ENCODE measurements around the gene ZNF888.
"Not testable (repeated sequence)": the region's sequence is repeated elsewhere in the genome, so short reads cannot be mapped to it uniquely, and the experiment has no call there.

ZNF888 gene

DNA sequence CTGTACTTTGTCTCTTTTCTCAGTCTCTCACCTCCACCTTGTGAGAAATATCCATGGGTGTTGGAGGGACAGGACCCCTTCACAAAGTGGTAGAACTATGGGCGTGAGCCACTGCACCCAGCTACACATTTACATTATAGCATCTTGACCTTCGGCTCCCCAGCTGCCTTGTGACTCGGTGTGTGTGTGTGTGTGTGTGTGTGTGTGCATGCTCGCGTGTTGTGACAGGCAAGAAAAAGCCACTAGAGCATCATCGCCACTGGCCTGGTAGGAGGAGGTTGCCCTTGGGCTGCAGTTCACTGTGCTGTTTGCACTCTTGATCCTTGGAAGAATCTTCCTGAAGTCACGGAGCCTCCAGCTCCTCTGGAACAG is 13.7 kb upstream of the ZNF888 start:
- no peak overlapping the region for H3K9ac ChIP-seq (ENCODE audit: low read length)
- no peak overlapping the region for H3K27ac ChIP-seq (ENCODE audit: low read depth, low read length, poor library complexity, severe bottlenecking)
- no peak overlapping the region for H3K4me3 ChIP-seq (ENCODE audit: low read depth, low read length, poor library complexity, severe bottlenecking)

DNA sequence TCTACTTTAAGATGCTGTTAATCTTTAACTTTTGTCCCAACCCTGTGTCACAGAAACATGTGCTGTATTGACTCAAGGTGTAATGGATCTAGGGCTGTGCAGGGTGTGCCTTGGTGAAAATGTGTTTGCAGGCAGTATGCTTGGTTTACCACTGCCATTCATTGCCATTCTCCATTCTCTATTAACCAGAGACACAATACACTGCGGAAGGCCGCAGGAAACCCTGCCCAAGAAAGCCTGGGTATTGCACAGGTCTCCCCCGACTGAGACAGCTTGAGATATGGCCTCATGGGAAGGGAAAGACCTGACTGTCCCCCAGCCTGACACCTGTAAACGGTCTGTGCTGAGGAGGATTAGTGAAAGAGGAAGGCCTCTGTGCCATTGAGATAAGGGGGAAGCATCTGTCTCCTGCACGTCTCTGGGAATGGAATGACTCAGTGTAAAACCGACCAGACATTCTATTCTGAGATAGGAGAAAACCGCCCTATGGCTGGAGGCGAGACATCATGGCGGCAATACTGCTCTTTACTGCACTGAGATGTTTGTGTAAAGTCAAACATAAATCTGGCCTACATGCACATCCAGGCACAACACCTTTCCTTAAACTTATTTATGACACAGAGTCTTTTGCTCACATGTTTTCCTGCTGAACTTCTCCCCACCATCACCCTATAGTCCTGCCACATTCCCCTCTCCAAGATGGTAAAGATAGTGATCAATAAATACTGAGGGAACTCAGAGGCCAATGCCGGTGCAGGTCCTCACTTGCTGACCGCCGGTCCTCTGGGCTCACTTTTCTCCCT is 13.1 kb upstream of the ZNF888 start:
- no peak overlapping the region for H3K4me3 ChIP-seq (ENCODE audit: low read depth, low read length, poor library complexity, severe bottlenecking)
- H3K27me3 ChIP-seq (ENCODE audit: insufficient read depth, low read length): no peaks in the 10 kb centered on the region
- H3K4me2 ChIP-seq (ENCODE audit: low read length): no peak overlapping the region
- H3K9ac ChIP-seq (ENCODE audit: low read length): no peak overlapping the region
- no peak overlapping the region for H2AFZ ChIP-seq (ENCODE audit: low read length)
- H3K9me2 ChIP-seq (ENCODE audit: low read depth, low read length): no peaks in the 10 kb centered on the region
- H3F3A ChIP-seq (ENCODE audit: insufficient read depth, low read length): no peaks in the 10 kb centered on the region
- H3K9me3 ChIP-seq (ENCODE audit: low read length): peaks cover 6% of the 10 kb centered on the region; the same call in 1 of the 2 replicates
- no peak overlapping the region for H3K27ac ChIP-seq (ENCODE audit: low read depth, low read length, poor library complexity, severe bottlenecking)
- H4K20me1 ChIP-seq (ENCODE audit: insufficient read depth, low read length): no peaks in the 10 kb centered on the region
- no peak for TF ChIP-seq EZH2 (IDR thresholded peaks at IDR 0.05; ENCODE audit: borderline replicate concordance, low read length)
- TF ChIP-seq, protein P1, sequence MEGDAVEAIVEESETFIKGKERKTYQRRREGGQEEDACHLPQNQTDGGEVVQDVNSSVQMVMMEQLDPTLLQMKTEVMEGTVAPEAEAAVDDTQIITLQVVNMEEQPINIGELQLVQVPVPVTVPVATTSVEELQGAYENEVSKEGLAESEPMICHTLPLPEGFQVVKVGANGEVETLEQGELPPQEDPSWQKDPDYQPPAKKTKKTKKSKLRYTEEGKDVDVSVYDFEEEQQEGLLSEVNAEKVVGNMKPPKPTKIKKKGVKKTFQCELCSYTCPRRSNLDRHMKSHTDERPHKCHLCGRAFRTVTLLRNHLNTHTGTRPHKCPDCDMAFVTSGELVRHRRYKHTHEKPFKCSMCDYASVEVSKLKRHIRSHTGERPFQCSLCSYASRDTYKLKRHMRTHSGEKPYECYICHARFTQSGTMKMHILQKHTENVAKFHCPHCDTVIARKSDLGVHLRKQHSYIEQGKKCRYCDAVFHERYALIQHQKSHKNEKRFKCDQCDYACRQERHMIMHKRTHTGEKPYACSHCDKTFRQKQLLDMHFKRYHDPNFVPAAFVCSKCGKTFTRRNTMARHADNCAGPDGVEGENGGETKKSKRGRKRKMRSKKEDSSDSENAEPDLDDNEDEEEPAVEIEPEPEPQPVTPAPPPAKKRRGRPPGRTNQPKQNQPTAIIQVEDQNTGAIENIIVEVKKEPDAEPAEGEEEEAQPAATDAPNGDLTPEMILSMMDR (IDR thresholded peaks at IDR 0.05; ENCODE audit: low read length): no peak
- peaks cover 2% of the 10 kb centered on the region for H3K4me1 ChIP-seq (ENCODE audit: insufficient read depth, low read length, severe bottlenecking)
- no peaks in the 10 kb centered on the region for H3K79me2 ChIP-seq (ENCODE audit: insufficient read depth, low read length)
- peaks cover 50% of the 10 kb centered on the region for H3K36me3 ChIP-seq (ENCODE audit: insufficient read depth, low read length)

More for the DNA sequence above, 13.7 kb upstream of the ZNF888 start:
- TF ChIP-seq EZH2 (IDR thresholded peaks at IDR 0.05; ENCODE audit: borderline replicate concordance, low read length): no peak
- TF ChIP-seq, protein P1 (IDR thresholded peaks at IDR 0.05; ENCODE audit: low read length): no peak
- Histone ChIP-seq H3K4me1 (ENCODE audit: insufficient read depth, low read length, severe bottlenecking) (peaks cover 6% of the 10 kb centered on the region), H3K79me2 (ENCODE audit: insufficient read depth, low read length) (no peaks in the 10 kb centered on the region), H3F3A (ENCODE audit: insufficient read depth, low read length) (no peaks in the 10 kb centered on the region), H3K27me3 (ENCODE audit: insufficient read depth, low read length) (no peaks in the 10 kb centered on the region), H4K20me1 (ENCODE audit: insufficient read depth, low read length) (no peaks in the 10 kb centered on the region), H3K9me3 (ENCODE audit: low read length) (peaks cover 6% of the 10 kb centered on the region; the same call in 1 of the 2 replicates), H3K36me3 (ENCODE audit: insufficient read depth, low read length) (peaks cover 50% of the 10 kb centered on the region), H2AFZ (ENCODE audit: low read length) (no peak overlapping the region), H3K4me2 (ENCODE audit: low read length) (no peak overlapping the region), H3K9me2 (ENCODE audit: low read depth, low read length) (no peaks in the 10 kb centered on the region)

DNA sequence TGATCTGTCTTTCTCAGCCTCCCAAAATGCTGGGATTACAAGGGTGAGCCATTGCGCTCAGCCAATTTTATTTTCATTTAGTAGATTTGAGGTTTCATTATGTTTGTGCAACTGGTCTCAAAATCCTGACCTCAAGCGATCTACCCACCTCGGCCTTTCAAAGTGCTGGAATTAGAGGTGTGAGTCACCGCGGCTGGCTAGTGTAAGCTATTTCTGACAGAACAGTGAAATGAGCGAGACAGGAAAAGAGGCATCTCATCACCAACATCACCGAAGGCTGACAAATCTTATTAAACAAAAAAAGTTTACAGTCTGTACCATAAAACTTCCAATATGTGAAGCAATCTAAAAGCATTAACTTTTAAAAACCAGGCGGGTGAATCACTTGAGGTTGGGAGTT is 12.2 kb upstream of the ZNF888 start:
- H3K36me3 ChIP-seq (ENCODE audit: insufficient read depth, low read length): peaks cover 54% of the 10 kb centered on the region

DNA sequence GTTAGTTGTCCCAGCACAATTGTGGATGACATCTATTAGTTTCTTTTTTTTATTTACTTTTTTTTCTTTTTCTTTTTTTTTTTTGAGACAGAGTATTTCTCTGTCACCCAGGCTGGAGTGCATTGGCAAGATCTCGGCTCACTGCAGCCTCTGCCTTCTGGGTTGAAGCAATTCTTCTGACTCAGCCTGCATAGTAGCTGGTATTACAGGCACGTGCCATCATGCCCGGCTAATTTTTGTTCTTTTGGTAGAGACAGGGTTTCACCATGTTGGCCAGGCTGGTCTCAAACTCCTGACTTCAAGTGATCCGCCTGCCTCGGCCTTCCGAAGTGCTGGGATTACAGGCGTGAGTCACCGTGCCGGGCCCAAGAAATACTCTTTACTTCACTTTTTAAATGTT is 1.4 kb upstream of the ZNF888 start:
- not testable (repeated sequence) for H3K9me3 ChIP-seq (ENCODE audit: low read length); H3K9me2 ChIP-seq (ENCODE audit: low read depth, low read length); H4K20me1 ChIP-seq (ENCODE audit: insufficient read depth, low read length); H3K9ac ChIP-seq (ENCODE audit: low read length); H2AFZ ChIP-seq (ENCODE audit: low read length); H3K4me2 ChIP-seq (ENCODE audit: low read length); H3K27me3 ChIP-seq (ENCODE audit: insufficient read depth, low read length); H3K4me3 ChIP-seq (ENCODE audit: low read depth, low read length, poor library complexity, severe bottlenecking); H3K27ac ChIP-seq (ENCODE audit: low read depth, low read length, poor library complexity, severe bottlenecking); H3F3A ChIP-seq (ENCODE audit: insufficient read depth, low read length); H3K79me2 ChIP-seq (ENCODE audit: insufficient read depth, low read length)
- peaks cover 16% of the 10 kb centered on the region for H3K4me1 ChIP-seq (ENCODE audit: insufficient read depth, low read length, severe bottlenecking)
- H3K36me3 ChIP-seq (ENCODE audit: insufficient read depth, low read length): peaks cover 35% of the 10 kb centered on the region

More for the DNA sequence above, 12.2 kb upstream of the ZNF888 start:
- Histone ChIP-seq H3K27me3 (ENCODE audit: insufficient read depth, low read length) (no peaks in the 10 kb centered on the region), H3K9ac (ENCODE audit: low read length) (no peak overlapping the region), H2AFZ (ENCODE audit: low read length) (no peak overlapping the region), H3K79me2 (ENCODE audit: insufficient read depth, low read length) (no peaks in the 10 kb centered on the region), H3K9me2 (ENCODE audit: low read depth, low read length) (no peaks in the 10 kb centered on the region), H3F3A (ENCODE audit: insufficient read depth, low read length) (no peaks in the 10 kb centered on the region), H3K4me3 (ENCODE audit: low read depth, low read length, poor library complexity, severe bottlenecking) (no peak overlapping the region), H3K27ac (ENCODE audit: low read depth, low read length, poor library complexity, severe bottlenecking) (no peak overlapping the region), H4K20me1 (ENCODE audit: insufficient read depth, low read length) (no peaks in the 10 kb centered on the region), H3K9me3 (ENCODE audit: low read length) (peaks cover 6% of the 10 kb centered on the region; the same call in 1 of the 2 replicates), H3K4me1 (ENCODE audit: insufficient read depth, low read length, severe bottlenecking) (no peaks in the 10 kb centered on the region), H3K4me2 (ENCODE audit: low read length) (no peak overlapping the region)
- TF ChIP-seq, protein P1 (IDR thresholded peaks at IDR 0.05; ENCODE audit: low read length): no peak
- no peak for TF ChIP-seq EZH2 (IDR thresholded peaks at IDR 0.05; ENCODE audit: borderline replicate concordance, low read length)

Data from OCI-LY1 (cell line).